Neural cell (in vitro differentiated cells): ENCODE results near the gene UNCX. TPM values are rescaled to one million over a fixed set of nuclear protein-coding genes. Genes with fewer than 3 reads are reported as not detected.
A peak's percentile ranks its signal among the peaks of the same experiment; 100 is the strongest.

ENCODE experiments used
- H2AFZ ChIP-seq: fragments of 200-600, 300-800 bp; sonication (generic), shearing (Covaris generic); 2 replicates; pipeline ENCODE4 v1.6.0; 2014; ENCODE audit warnings: low read depth, mild to moderate bottlenecking, antibody characterized with exemption, low read length, moderate library complexity
- H3F3A ChIP-seq: fragments of 200-600 bp; shearing (Covaris generic); 2 replicates; pipeline ENCODE4 v1.6.1; 2016; ENCODE audit warnings: mild to moderate bottlenecking, moderate library complexity, mixed read lengths, antibody characterized with exemption, low read length; ENCODE audit not compliant: insufficient read depth, poor library complexity, severe bottlenecking
- H3K27ac ChIP-seq: fragments of 200-600, 300-800 bp; sonication (generic), shearing (Covaris generic); 2 replicates; pipeline ENCODE4 v1.5.1; 2014; ENCODE audit warnings: mild to moderate bottlenecking, low read length, moderate library complexity
- H3K27me3 ChIP-seq: fragments of 300-800, 200-600 bp; sonication (generic), shearing (Covaris generic); 2 replicates; pipeline ENCODE4 v1.6.0; 2014; ENCODE audit warnings: mild to moderate bottlenecking, low read depth, low read length, moderate library complexity; ENCODE audit not compliant: insufficient read depth
- H3K36me3 ChIP-seq: fragments of 300-800, 200-600 bp; sonication (generic), shearing (Covaris generic); 2 replicates; pipeline ENCODE4 v1.5.1; 2014; ENCODE audit warnings: mild to moderate bottlenecking, antibody characterized with exemption, low read length, moderate library complexity; ENCODE audit not compliant: insufficient read depth
- H3K4me2 ChIP-seq: fragments of 300-800, 200-600 bp; sonication (generic), shearing (Covaris generic); 2 replicates; pipeline ENCODE4 v1.6.0; 2014; ENCODE audit warnings: mild to moderate bottlenecking, low read length
- H3K4me3 ChIP-seq: fragments of 300-800, 200-600 bp; sonication (generic), shearing (Covaris generic); 2 replicates; pipeline ENCODE4 v1.5.1; 2014; ENCODE audit warnings: mild to moderate bottlenecking, low read length, moderate library complexity
- H3K79me2 ChIP-seq: fragments of 200-600 bp; shearing (Covaris generic); replicated peaks from 2 replicates; pipeline ENCODE4 v1.6.0; 2014; ENCODE audit warnings: mild to moderate bottlenecking, low read length, moderate library complexity; ENCODE audit not compliant: insufficient read depth
- H3K9ac ChIP-seq: fragments of 300-800, 200-600 bp; sonication (generic), shearing (Covaris generic); 2 replicates; pipeline ENCODE4 v1.6.1; 2016; ENCODE audit warnings: mild to moderate bottlenecking, low read length, mixed read lengths
- H3K9me2 ChIP-seq: fragments of 200-600 bp; shearing (Covaris generic); 2 replicates; pipeline ENCODE4 v1.6.1; 2016; ENCODE audit warnings: mild to moderate bottlenecking, low read length, mixed read lengths; ENCODE audit not compliant: insufficient read depth
- H3K9me3 ChIP-seq: fragments of 200-600, 300-800 bp; sonication (generic), shearing (Covaris generic); 2 replicates; pipeline ENCODE4 v1.6.1; 2016; ENCODE audit warnings: mild to moderate bottlenecking, mixed run types, low read length, moderate library complexity, mixed read lengths
- H4K20me1 ChIP-seq: fragments of 200-600 bp; shearing (Covaris generic); 2 replicates; pipeline ENCODE4 v1.6.1; 2016; ENCODE audit warnings: mild to moderate bottlenecking, mixed run types; ENCODE audit not compliant: insufficient read depth
- CTCF ChIP-seq: fragments of 450-650 bp; IDR thresholded peaks from 2 replicates; pipeline ENCODE4 v1.5.1; 2014; ENCODE audit warnings: antibody characterized with exemption, mild to moderate bottlenecking, moderate library complexity; ENCODE audit not compliant: poor library complexity, severe bottlenecking
- EP300 ChIP-seq: fragments of 450-650 bp; conservative IDR thresholded peaks from 2 replicates; pipeline ENCODE4 v1.6.1; 2014; ENCODE audit warnings: antibody characterized with exemption, mild to moderate bottlenecking, moderate library complexity; ENCODE audit not compliant: poor library complexity, severe bottlenecking
- EZH2 ChIP-seq: fragments of 200-600, 300-800 bp; shearing (Covaris generic), sonication (generic); IDR thresholded peaks from 2 replicates; pipeline ENCODE4 v1.6.1; 2014; ENCODE audit warnings: antibody characterized with exemption, low read length, borderline replicate concordance, mild to moderate bottlenecking; ENCODE audit not compliant: insufficient read depth, poor library complexity, severe bottlenecking
- MXI1 ChIP-seq: fragments of 450-650 bp; conservative IDR thresholded peaks from 2 replicates; pipeline ENCODE4 v1.6.1; 2014; ENCODE audit warnings: antibody characterized with exemption, mild to moderate bottlenecking; ENCODE audit not compliant: poor library complexity, severe bottlenecking
- POLR2AphosphoS5 ChIP-seq: IDR thresholded peaks from 2 replicates; pipeline ENCODE4 v1.6.1; 2012
- RAD21 ChIP-seq: fragments of 450-650 bp; conservative IDR thresholded peaks from 2 replicates; pipeline ENCODE4 v1.6.1; 2014; ENCODE audit warnings: antibody characterized with exemption, mild to moderate bottlenecking, moderate library complexity
- REST ChIP-seq: IDR thresholded peaks from 2 replicates; pipeline ENCODE4 v1.6.1; 2012; ENCODE audit warnings: borderline replicate concordance
- SMC3 ChIP-seq: fragments of 450-650 bp; conservative IDR thresholded peaks from 2 replicates; pipeline ENCODE4 v1.6.1; 2014; ENCODE audit warnings: antibody characterized with exemption, mild to moderate bottlenecking, moderate library complexity; ENCODE audit not compliant: poor library complexity
- polyA plus RNA-seq: library from polyadenylated mRNA; depleted of rRNA; stranded (reverse); fragments of >200 nt; gene quantifications from 2 replicates; pipeline ENCODE4 v1.2.3, GENCODE V29; 2014

Gene UNCX
- polyA plus RNA-seq, 1 donor from 2014 or later = 1.6 TPM

GRCh38 chr7:1226186-1226901 lies 6.3 kb upstream of the UNCX start (continued):
- no peak for TF ChIP-seq REST

GRCh38 chr7:1227071-1227804 lies 5.4 kb upstream of the UNCX start:
- no peaks in the 10 kb centered on the region for H4K20me1 ChIP-seq
- H3K9ac ChIP-seq = no peak overlapping the region
- H3K79me2 ChIP-seq = no peaks in the 10 kb centered on the region
- H3F3A ChIP-seq = peaks cover 5% of the 10 kb centered on the region
- H2AFZ ChIP-seq = no peak overlapping the region
- no peak overlapping the region for H3K27ac ChIP-seq
- no peak for TF ChIP-seq SMC3
- peak; percentile 25 for TF ChIP-seq EZH2
- peaks cover 88% of the 10 kb centered on the region for H3K27me3 ChIP-seq
- no peak overlapping the region for H3K4me2 ChIP-seq
- H3K9me2 ChIP-seq = no peaks in the 10 kb centered on the region
- H3K36me3 ChIP-seq = no peaks in the 10 kb centered on the region
- H3K4me3 ChIP-seq = no peak overlapping the region
- H3K9me3 ChIP-seq = no peaks in the 10 kb centered on the region

DNA sequence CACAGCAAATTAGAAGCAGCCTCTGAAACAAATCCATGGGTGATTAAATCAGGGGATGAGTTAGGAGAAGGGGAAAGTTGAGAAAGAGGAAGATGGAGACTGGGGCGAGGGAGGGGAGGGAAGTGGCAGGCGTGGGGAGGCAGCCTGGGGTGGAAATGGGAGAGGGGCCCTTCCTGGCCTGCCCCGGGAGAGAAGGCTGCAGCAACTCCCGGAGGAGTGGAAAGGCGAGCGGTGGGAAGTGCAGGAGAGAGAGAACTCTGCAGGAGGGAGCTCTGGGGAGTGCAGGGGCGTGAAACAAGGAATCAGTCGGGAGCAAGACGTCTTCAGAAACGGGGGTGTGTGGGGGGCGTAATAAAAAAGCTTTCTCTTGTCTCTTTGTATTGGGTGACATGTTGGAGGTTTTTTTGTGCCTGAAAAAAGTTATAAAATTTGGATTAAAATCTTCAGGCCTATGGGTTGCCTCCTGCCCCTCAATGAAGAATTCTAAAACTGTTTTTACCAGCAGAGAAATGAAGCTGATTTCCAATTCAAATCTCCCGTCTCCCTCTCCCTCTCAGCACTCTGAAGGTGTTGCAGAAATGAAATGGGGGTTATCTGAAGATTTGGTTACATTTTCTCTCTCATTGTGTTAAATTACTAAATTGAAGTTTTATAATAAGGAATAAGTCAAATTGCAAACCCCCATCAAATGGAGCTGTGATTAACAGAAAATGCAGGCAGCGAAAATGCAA lies 4.7 kb upstream of the UNCX start:
- Histone ChIP-seq H3F3A (peaks cover 5% of the 10 kb centered on the region), H3K9me2 (no peaks in the 10 kb centered on the region), H3K79me2 (no peaks in the 10 kb centered on the region), H4K20me1 (no peaks in the 10 kb centered on the region), H3K9me3 (no peaks in the 10 kb centered on the region), H3K9ac (no peak overlapping the region), H3K4me3 (no peak overlapping the region), H3K36me3 (no peaks in the 10 kb centered on the region), H3K27me3 (peaks cover 90% of the 10 kb centered on the region), H3K4me2 (no peak overlapping the region), H3K27ac (no peak overlapping the region), H2AFZ (no peak overlapping the region)
- TF ChIP-seq CTCF (no peak), POLR2AphosphoS5 (no peak), REST (no peak), EZH2 (no peak), SMC3 (no peak), RAD21 (no peak), MXI1 (no peak), EP300 (no peak)
